HepG2 (cell line): ENCODE measurements around the gene ARF6. TPM values are rescaled to one million over a fixed set of nuclear protein-coding genes. Genes with fewer than 3 reads are reported as not detected.

ENCODE experiments used
- CENPX ChIP-seq: sonication (generic); formaldehyde crosslinking; IDR thresholded peaks from 2 replicates; pipeline ENCODE4 v1.9.0; 2021; ENCODE audit warnings: mild to moderate bottlenecking, missing genetic modification reagents, moderate library complexity
- DBP ChIP-seq: sonication (generic); formaldehyde crosslinking; IDR thresholded peaks from 2 replicates; pipeline ENCODE4 v1.4.0; 2020; ENCODE audit warnings: missing genetic modification reagents; ENCODE audit errors: not compliant biosample characterization
- GPN1 ChIP-seq: sonication (generic); formaldehyde crosslinking; IDR thresholded peaks from 2 replicates; pipeline ENCODE4 v1.5.1; 2020; ENCODE audit warnings: missing genetic modification reagents, borderline replicate concordance
- MLLT10 ChIP-seq: sonication (generic); formaldehyde crosslinking; IDR thresholded peaks from 2 replicates; pipeline ENCODE4 v1.4.0; 2020; ENCODE audit warnings: missing genetic modification reagents
- MNT ChIP-seq: fragments of 450-650 bp; IDR thresholded peaks from 2 replicates; pipeline ENCODE4 v1.6.1; 2016
- NAIF1 ChIP-seq: sonication (generic); formaldehyde crosslinking; IDR thresholded peaks from 2 replicates; pipeline ENCODE4 v1.5.0; 2020; ENCODE audit warnings: mild to moderate bottlenecking, missing genetic modification reagents, borderline replicate concordance
- SALL1 ChIP-seq: sonication (generic); formaldehyde crosslinking; IDR thresholded peaks from 2 replicates; pipeline ENCODE4 v1.8.0; 2022; ENCODE audit warnings: mild to moderate bottlenecking, missing genetic modification reagents
- SRF ChIP-seq: IDR thresholded peaks from 2 replicates; pipeline ENCODE4 v1.6.1; 2011; ENCODE audit warnings: mild to moderate bottlenecking, low read depth, low read length, moderate library complexity
- STAG1 ChIP-seq: sonication (generic); formaldehyde crosslinking; IDR thresholded peaks from 2 replicates; pipeline ENCODE4 v1.4.0; 2020; ENCODE audit warnings: missing genetic modification reagents
- ZNF160 ChIP-seq: sonication (generic); formaldehyde crosslinking; IDR thresholded peaks from 2 replicates; pipeline ENCODE4 v1.8.0; 2022; ENCODE audit warnings: mild to moderate bottlenecking, inconsistent platforms, missing genetic modification reagents
- ZNF570 ChIP-seq: sonication (generic); formaldehyde crosslinking; IDR thresholded peaks from 2 replicates; pipeline ENCODE4 v1.4.0; 2020; ENCODE audit warnings: mild to moderate bottlenecking, missing genetic modification reagents, borderline replicate concordance
- ZNF768 ChIP-seq: sonication (generic); formaldehyde crosslinking; IDR thresholded peaks from 2 replicates; pipeline ENCODE4 v1.4.0; 2020; ENCODE audit warnings: missing genetic modification reagents
- polyA plus RNA-seq, 8 experiments: library from polyadenylated mRNA; depleted of rRNA in 3 of 8; stranded (reverse) in 7 of 8; unstranded in 1 of 8; fragments of >200 nt; fragmentation: Illumina TruSeq in 4 of 8; extraction: Trizol in 4 of 8; gene quantifications; 2 replicates each; pipeline versions ENCODE4 v1.2.1 to v1.2.3, GENCODE V29; 2011 to 2016; ENCODE audit warnings: low read depth in 4 of 8, missing spikeins in 1 of 8, mixed read lengths in 1 of 8; ENCODE audit not compliant: insufficient read depth in 1 of 8
- total RNA-seq, 5 experiments: library from RNA; depleted of rRNA; stranded (reverse); fragments of >200 nt; fragmentation: Illumina TruSeq; extraction: Trizol; gene quantifications; 2 replicates each; pipeline ENCODE4 v1.2.3, GENCODE V29; 2016; ENCODE audit warnings: low read depth in 1 of 5
- TF ChIP-seq, protein P1 (sequence below): sonication (generic); formaldehyde crosslinking; IDR thresholded peaks from 2 replicates; pipeline ENCODE4 v1.4.0; 2020; ENCODE audit warnings: missing genetic modification reagents
- TF ChIP-seq, protein P2 (sequence below): sonication (generic); formaldehyde crosslinking; IDR thresholded peaks from 2 replicates; pipeline ENCODE4 v1.5.0; 2020; ENCODE audit warnings: mild to moderate bottlenecking, missing genetic modification reagents
- TF ChIP-seq, protein P3 (sequence below): sonication (generic); formaldehyde crosslinking; IDR thresholded peaks from 2 replicates; pipeline ENCODE4 v1.4.0; 2020; ENCODE audit warnings: missing genetic modification reagents, borderline replicate concordance
- TF ChIP-seq, protein P4 (sequence below): sonication (generic); formaldehyde crosslinking; IDR thresholded peaks from 2 replicates; pipeline ENCODE4 v1.5.1; 2020; ENCODE audit warnings: missing genetic modification reagents, mild to moderate bottlenecking, borderline replicate concordance

ARF6 gene
- total and polyA plus RNA-seq, 2 of the 13 experiments (the other 11 are each of a cell fraction or from before 2014, with no cell fraction given) = 12.7 to 31.9 TPM

DNA sequence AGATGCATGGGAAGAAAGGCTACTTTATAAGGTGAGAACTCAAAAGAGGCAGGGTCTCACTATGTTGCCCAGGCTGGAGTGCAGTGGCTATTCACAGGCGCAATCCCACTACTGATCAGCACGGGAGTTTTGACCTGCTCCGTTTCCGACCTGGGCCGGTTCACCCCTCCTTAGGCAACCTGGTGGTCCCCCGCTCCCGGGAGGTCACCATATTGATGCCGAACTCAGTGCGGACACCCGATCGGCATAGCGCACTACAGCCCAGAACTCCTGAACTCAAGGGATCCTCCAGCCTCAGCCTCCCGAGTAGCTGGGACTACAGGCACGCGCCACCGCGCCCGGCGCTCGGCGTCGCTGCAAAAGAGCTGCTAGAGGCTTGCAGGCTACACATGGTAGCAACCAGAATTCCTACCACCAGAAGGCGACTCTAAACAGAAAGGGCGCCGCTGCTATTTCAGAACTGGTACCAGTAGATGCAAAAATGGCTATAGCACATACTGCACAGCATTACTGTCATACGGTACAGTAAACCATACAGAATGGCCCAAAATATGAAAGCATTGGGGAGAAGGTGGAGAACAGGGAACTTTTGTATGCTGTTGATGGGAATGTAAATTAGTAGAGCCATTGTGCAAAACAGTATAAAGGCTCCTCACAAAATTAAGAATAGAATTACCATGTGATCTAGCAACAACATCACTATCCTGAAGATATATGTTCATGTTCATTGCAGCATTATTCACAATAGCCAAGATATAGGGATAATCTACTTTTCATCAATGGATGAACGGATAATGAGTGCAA lies 39.1 kb upstream of the ARF6 start (continued):
- TF ChIP-seq DBP (CRISPR knock-in tag) (no peak), SRF (peak; percentile 37; the same call in 1 of the 2 replicates), CENPX (CRISPR knock-in tag) (no peak), ZNF768 (peak; percentile 77), ZNF160 (CRISPR knock-in tag) (no peak), MLLT10 (no peak), NAIF1 (CRISPR knock-in tag) (no peak; the same call in 1 of the 2 replicates), STAG1 (peak; percentile 90), ZNF570 (no peak), SALL1 (CRISPR knock-in tag) (peak; percentile 71), GPN1 (CRISPR knock-in tag) (no peak), MNT (no peak)
- TF ChIP-seq, protein P1, sequence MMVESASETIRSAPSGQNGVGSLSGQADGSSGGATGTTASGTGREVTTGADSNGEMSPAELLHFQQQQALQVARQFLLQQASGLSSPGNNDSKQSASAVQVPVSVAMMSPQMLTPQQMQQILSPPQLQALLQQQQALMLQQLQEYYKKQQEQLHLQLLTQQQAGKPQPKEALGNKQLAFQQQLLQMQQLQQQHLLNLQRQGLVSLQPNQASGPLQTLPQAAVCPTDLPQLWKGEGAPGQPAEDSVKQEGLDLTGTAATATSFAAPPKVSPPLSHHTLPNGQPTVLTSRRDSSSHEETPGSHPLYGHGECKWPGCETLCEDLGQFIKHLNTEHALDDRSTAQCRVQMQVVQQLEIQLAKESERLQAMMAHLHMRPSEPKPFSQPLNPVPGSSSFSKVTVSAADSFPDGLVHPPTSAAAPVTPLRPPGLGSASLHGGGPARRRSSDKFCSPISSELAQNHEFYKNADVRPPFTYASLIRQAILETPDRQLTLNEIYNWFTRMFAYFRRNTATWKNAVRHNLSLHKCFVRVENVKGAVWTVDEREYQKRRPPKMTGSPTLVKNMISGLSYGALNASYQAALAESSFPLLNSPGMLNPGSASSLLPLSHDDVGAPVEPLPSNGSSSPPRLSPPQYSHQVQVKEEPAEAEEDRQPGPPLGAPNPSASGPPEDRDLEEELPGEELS = 0 out of 2 replicates have a peak, but pooled peaks have one; percentile 9
- TF ChIP-seq, protein P2, sequence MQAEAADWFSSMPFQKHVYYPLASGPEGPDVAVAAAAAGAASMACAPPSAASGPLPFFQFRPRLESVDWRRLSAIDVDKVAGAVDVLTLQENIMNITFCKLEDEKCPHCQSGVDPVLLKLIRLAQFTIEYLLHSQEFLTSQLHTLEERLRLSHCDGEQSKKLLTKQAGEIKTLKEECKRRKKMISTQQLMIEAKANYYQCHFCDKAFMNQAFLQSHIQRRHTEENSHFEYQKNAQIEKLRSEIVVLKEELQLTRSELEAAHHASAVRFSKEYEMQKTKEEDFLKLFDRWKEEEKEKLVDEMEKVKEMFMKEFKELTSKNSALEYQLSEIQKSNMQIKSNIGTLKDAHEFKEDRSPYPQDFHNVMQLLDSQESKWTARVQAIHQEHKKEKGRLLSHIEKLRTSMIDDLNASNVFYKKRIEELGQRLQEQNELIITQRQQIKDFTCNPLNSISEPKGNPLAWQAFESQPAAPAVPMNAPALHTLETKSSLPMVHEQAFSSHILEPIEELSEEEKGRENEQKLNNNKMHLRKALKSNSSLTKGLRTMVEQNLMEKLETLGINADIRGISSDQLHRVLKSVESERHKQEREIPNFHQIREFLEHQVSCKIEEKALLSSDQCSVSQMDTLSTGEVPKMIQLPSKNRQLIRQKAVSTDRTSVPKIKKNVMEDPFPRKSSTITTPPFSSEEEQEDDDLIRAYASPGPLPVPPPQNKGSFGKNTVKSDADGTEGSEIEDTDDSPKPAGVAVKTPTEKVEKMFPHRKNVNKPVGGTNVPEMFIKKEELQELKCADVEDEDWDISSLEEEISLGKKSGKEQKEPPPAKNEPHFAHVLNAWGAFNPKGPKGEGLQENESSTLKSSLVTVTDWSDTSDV (CRISPR knock-in tag) = no peak
- TF ChIP-seq, protein P3, sequence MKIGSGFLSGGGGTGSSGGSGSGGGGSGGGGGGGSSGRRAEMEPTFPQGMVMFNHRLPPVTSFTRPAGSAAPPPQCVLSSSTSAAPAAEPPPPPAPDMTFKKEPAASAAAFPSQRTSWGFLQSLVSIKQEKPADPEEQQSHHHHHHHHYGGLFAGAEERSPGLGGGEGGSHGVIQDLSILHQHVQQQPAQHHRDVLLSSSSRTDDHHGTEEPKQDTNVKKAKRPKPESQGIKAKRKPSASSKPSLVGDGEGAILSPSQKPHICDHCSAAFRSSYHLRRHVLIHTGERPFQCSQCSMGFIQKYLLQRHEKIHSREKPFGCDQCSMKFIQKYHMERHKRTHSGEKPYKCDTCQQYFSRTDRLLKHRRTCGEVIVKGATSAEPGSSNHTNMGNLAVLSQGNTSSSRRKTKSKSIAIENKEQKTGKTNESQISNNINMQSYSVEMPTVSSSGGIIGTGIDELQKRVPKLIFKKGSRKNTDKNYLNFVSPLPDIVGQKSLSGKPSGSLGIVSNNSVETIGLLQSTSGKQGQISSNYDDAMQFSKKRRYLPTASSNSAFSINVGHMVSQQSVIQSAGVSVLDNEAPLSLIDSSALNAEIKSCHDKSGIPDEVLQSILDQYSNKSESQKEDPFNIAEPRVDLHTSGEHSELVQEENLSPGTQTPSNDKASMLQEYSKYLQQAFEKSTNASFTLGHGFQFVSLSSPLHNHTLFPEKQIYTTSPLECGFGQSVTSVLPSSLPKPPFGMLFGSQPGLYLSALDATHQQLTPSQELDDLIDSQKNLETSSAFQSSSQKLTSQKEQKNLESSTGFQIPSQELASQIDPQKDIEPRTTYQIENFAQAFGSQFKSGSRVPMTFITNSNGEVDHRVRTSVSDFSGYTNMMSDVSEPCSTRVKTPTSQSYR (CRISPR knock-in tag) = no peak
- TF ChIP-seq, protein P4, sequence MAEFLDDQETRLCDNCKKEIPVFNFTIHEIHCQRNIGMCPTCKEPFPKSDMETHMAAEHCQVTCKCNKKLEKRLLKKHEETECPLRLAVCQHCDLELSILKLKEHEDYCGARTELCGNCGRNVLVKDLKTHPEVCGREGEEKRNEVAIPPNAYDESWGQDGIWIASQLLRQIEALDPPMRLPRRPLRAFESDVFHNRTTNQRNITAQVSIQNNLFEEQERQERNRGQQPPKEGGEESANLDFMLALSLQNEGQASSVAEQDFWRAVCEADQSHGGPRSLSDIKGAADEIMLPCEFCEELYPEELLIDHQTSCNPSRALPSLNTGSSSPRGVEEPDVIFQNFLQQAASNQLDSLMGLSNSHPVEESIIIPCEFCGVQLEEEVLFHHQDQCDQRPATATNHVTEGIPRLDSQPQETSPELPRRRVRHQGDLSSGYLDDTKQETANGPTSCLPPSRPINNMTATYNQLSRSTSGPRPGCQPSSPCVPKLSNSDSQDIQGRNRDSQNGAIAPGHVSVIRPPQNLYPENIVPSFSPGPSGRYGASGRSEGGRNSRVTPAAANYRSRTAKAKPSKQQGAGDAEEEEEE (CRISPR knock-in tag) = no peak
